Measurements from ENCODE around the gene C19orf85.
A peak's percentile ranks its signal among the peaks of the same experiment; 100 is the strongest.

C19orf85 gene

GRCh38 chr19:55473225-55474012 is 8.9 kb upstream of the C19orf85 start:
- TF ChIP-seq TCF12 (IDR thresholded peaks at IDR 0.05; ENCODE audit: low read depth) (no peak), FOXM1 (IDR thresholded peaks at IDR 0.05; ENCODE audit: borderline replicate concordance, low read depth) (no peak), TEAD4 (IDR thresholded peaks at IDR 0.05) (no peak), YY1 (IDR thresholded peaks at IDR 0.05; ENCODE audit: low read depth) (no peak), RAD21 (IDR thresholded peaks at IDR 0.05; ENCODE audit: low read depth) (no peak), EP300 (IDR thresholded peaks at IDR 0.05; ENCODE audit: borderline replicate concordance) (no peak), EGR1 (IDR thresholded peaks at IDR 0.05) (no peak), NFIC (IDR thresholded peaks at IDR 0.05) (no peak), TAF1 (IDR thresholded peaks at IDR 0.05; ENCODE audit: low read depth) (no peak), REST (IDR thresholded peaks at IDR 0.05; ENCODE audit: low read depth) (no peak), ZBTB7A (IDR thresholded peaks at IDR 0.05; ENCODE audit: low read depth) (no peak), MAX (IDR thresholded peaks at IDR 0.05) (no peak), USF1 (IDR thresholded peaks at IDR 0.05) (no peak), CEBPB (IDR thresholded peaks at IDR 0.05) (no peak), CREB1 (IDR thresholded peaks at IDR 0.05; ENCODE audit: low read depth) (no peak)

- TF ChIP-seq TEAD4 (IDR thresholded peaks at IDR 0.05) = peak; percentile 56
- no peak for TF ChIP-seq MAX (IDR thresholded peaks at IDR 0.05)
These were observed 7.9 kb upstream of the C19orf85 start for GRCh38 chr19:55472463-55472862.

GRCh38 chr19:55471266-55471665 is 6.7 kb upstream of the C19orf85 start:
- TF ChIP-seq TEAD4 (IDR thresholded peaks at IDR 0.05) = no peak

- TF ChIP-seq MAX (IDR thresholded peaks at IDR 0.05) (no peak), RAD21 (IDR thresholded peaks at IDR 0.05; ENCODE audit: low read depth) (no peak), CREB1 (IDR thresholded peaks at IDR 0.05; ENCODE audit: low read depth) (no peak), TAF1 (IDR thresholded peaks at IDR 0.05; ENCODE audit: low read depth) (no peak), EP300 (IDR thresholded peaks at IDR 0.05; ENCODE audit: borderline replicate concordance) (no peak), YY1 (IDR thresholded peaks at IDR 0.05; ENCODE audit: low read depth) (no peak)
These were observed 3.5 kb upstream of the C19orf85 start for GRCh38 chr19:55468054-55468393.

GRCh38 chr19:55467236-55468053 is 2.9 kb upstream of the C19orf85 start:
- TF ChIP-seq TAF1 (IDR thresholded peaks at IDR 0.05; ENCODE audit: low read depth) = no peak
- peak; percentile 58; the same call in 1 of the 2 replicates for TF ChIP-seq RAD21 (IDR thresholded peaks at IDR 0.05; ENCODE audit: low read depth)
- TF ChIP-seq USF1 (IDR thresholded peaks at IDR 0.05) = no peak
- no peak for TF ChIP-seq TEAD4 (IDR thresholded peaks at IDR 0.05)
- no peak for TF ChIP-seq MAX (IDR thresholded peaks at IDR 0.05)

GRCh38 chr19:55466241-55466614 is 1.7 kb upstream of the C19orf85 start:
- TF ChIP-seq RAD21 (IDR thresholded peaks at IDR 0.05; ENCODE audit: low read depth) (no peak), NFIC (IDR thresholded peaks at IDR 0.05) (no peak), TAF1 (IDR thresholded peaks at IDR 0.05; ENCODE audit: low read depth) (no peak), ZBTB7A (IDR thresholded peaks at IDR 0.05; ENCODE audit: low read depth) (no peak), EGR1 (IDR thresholded peaks at IDR 0.05) (no peak), FOXM1 (IDR thresholded peaks at IDR 0.05; ENCODE audit: borderline replicate concordance, low read depth) (no peak), USF1 (IDR thresholded peaks at IDR 0.05) (no peak), REST (IDR thresholded peaks at IDR 0.05; ENCODE audit: low read depth) (no peak), YY1 (IDR thresholded peaks at IDR 0.05; ENCODE audit: low read depth) (no peak), MAX (IDR thresholded peaks at IDR 0.05) (no peak), EP300 (IDR thresholded peaks at IDR 0.05; ENCODE audit: borderline replicate concordance) (no peak), CEBPB (IDR thresholded peaks at IDR 0.05) (no peak), CREB1 (IDR thresholded peaks at IDR 0.05; ENCODE audit: low read depth) (no peak), TEAD4 (IDR thresholded peaks at IDR 0.05) (no peak), TCF12 (IDR thresholded peaks at IDR 0.05; ENCODE audit: low read depth) (no peak)
